ENCODE data around the gene TMEFF2. TPM values are rescaled to one million over a fixed set of nuclear protein-coding genes. Genes with fewer than 3 reads are reported as not detected.
A peak's percentile ranks its signal among the peaks of the same experiment; 100 is the strongest.

Gene TMEFF2
- total and polyA plus RNA-seq, 2 of the 4 experiments (the other 2 are of a cell fraction) = 1.3 to 3.0 TPM

DNA sequence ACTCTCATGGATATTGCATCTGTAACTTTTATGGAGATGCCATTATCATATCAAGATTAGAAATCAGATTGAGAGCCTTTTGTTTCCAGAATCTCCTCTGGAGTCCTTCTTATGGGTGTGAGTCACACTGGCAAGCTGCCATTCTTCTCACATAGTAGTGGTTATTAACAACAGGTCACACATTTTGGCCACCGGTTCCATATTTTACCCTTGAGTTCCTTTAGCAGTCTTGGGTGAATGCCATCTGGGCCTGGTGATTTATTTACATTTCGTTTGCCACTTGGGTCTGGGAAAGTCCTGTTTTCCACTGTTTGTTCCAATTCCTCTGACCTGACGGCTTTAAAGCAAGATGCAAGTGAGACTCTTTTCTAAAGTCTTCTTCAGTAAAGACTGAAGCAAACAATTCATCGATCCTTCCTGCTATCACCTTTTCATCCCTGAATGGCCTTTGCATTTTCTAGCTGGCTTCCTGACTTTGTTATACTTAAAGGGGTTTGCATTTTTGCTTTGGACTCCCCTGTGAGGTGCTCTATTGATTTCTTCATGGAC, 267.3 kb downstream of the TMEFF2 start:
- dilution Hi-C loops (cut with HindIII; ENCODE audit: low sequenced_read_pairs, unreplicated experiment) = no loop called here
- H3K9me1 ChIP-seq (ENCODE audit: insufficient read depth, low read length) = no peaks in the 10 kb centered on the region
- H3K4ac ChIP-seq (ENCODE audit: low read depth, low read length) = no peak overlapping the region
- WGBS, 2 experiments (ENCODE audit: extremely low coverage in 2 of 2, insufficient read length in 1 of 2) = no CpG with 5 or more reads among the region's 4 CpGs
- no peaks in the 10 kb centered on the region for H3K36me3 ChIP-seq (ENCODE audit: control insufficient read depth, insufficient read depth, low read length)
- no peak overlapping the region for H3K14ac ChIP-seq (replicated peaks; ENCODE audit: low read depth, low read length)
- TF ChIP-seq NFE2L2 (IDR thresholded peaks at IDR 0.05; ENCODE audit: low read depth, low read length) (no peak), MAZ (IDR thresholded peaks at IDR 0.05; ENCODE audit: borderline replicate concordance, low read depth, low read length) (no peak), MAFK (IDR thresholded peaks at IDR 0.05; ENCODE audit: low read depth, low read length) (no peak), FOS (IDR thresholded peaks at IDR 0.05; ENCODE audit: low read depth, low read length) (no peak), MXI1 (IDR thresholded peaks at IDR 0.05; ENCODE audit: borderline replicate concordance, low read depth, low read length) (no peak), POLR2A (IDR thresholded peaks at IDR 0.05; ENCODE audit: low read depth, low read length) (no peak), RAD21 (IDR thresholded peaks at IDR 0.05; ENCODE audit: low read length) (no peak), RCOR1 (IDR thresholded peaks at IDR 0.05; ENCODE audit: insufficient replicate concordance, low read length) (no peak), CEBPB (IDR thresholded peaks at IDR 0.05; ENCODE audit: low read depth, low read length) (no peak), BHLHE40 (IDR thresholded peaks at IDR 0.05; ENCODE audit: low read depth, low read length) (no peak), SMC3 (IDR thresholded peaks at IDR 0.05; ENCODE audit: low read depth, low read length) (no peak)
- TF ChIP-seq, protein P1, sequence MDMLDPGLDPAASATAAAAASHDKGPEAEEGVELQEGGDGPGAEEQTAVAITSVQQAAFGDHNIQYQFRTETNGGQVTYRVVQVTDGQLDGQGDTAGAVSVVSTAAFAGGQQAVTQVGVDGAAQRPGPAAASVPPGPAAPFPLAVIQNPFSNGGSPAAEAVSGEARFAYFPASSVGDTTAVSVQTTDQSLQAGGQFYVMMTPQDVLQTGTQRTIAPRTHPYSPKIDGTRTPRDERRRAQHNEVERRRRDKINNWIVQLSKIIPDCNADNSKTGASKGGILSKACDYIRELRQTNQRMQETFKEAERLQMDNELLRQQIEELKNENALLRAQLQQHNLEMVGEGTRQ (IDR thresholded peaks at IDR 0.05; ENCODE audit: low read depth, low read length) = no peak
- TF ChIP-seq, protein P2, sequence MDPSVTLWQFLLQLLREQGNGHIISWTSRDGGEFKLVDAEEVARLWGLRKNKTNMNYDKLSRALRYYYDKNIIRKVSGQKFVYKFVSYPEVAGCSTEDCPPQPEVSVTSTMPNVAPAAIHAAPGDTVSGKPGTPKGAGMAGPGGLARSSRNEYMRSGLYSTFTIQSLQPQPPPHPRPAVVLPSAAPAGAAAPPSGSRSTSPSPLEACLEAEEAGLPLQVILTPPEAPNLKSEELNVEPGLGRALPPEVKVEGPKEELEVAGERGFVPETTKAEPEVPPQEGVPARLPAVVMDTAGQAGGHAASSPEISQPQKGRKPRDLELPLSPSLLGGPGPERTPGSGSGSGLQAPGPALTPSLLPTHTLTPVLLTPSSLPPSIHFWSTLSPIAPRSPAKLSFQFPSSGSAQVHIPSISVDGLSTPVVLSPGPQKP (IDR thresholded peaks at IDR 0.05; ENCODE audit: borderline replicate concordance, low read depth, low read length) = no peak
- no peak overlapping the region for H3K9ac ChIP-seq (ENCODE audit: low read depth, low read length)
- in situ Hi-C loops (cut with MboI; ENCODE audit: low sequenced_read_pairs) = no loop called here
- no peaks in the 10 kb centered on the region for H3K79me1 ChIP-seq (ENCODE audit: low read depth in 1 of 2, low read length in 2 of 2)
- peaks cover 7% of the 10 kb centered on the region for H3K4me1 ChIP-seq (ENCODE audit: control insufficient read depth, insufficient read depth, low read length)
- H3K27ac ChIP-seq (ENCODE audit: insufficient read depth, low read length) = no peak overlapping the region
- ATAC-seq (ENCODE audit: low read depth) (peak; percentile 11; the same call in 1 of the 2 replicates), DNase-seq (peak; percentile 74)
- H3K18ac ChIP-seq (ENCODE audit: low read depth, low read length) = no peak overlapping the region
- H2AK9ac ChIP-seq (replicated peaks; ENCODE audit: low read depth, low read length, poor library complexity) = no peak overlapping the region
- no peak overlapping the region for H2AK5ac ChIP-seq (ENCODE audit: low read depth, low read length)
- no peak overlapping the region for H2BK20ac ChIP-seq (ENCODE audit: low read depth, low read length)
- no peaks in the 10 kb centered on the region for H3K27me3 ChIP-seq (ENCODE audit: control insufficient read depth, insufficient read depth, low read length)
- CTCF ChIA-PET = interaction anchor here (0.5 to 1.2 kb wide), 2 partner anchors 147 to 235 kb away, joined by 5 to 6 read pairs; no protein-coding TSS in a partner anchor
- H4K5ac ChIP-seq (ENCODE audit: low read depth, low read length) = no peak overlapping the region
- H2AFZ ChIP-seq (replicated peaks; ENCODE audit: low read length, poor library complexity) = no peak overlapping the region
- no peak overlapping the region for H2BK15ac ChIP-seq (ENCODE audit: low read depth, low read length)
- no peak overlapping the region for H3K23ac ChIP-seq (ENCODE audit: low read depth, low read length)
- H4K8ac ChIP-seq (ENCODE audit: low read depth in 2 of 2, low read length in 2 of 2) = no peak overlapping the region
- peak overlapping the region; percentile 22; the same call in 1 of the 2 replicates for H3K4me2 ChIP-seq (ENCODE audit: low read depth, low read length)
- H4K20me1 ChIP-seq (ENCODE audit: insufficient read depth, low read length) = no peaks in the 10 kb centered on the region
- intact Hi-C loops (cut with micrococcal nuclease) = no loop called here
- no peak overlapping the region for H4K91ac ChIP-seq (ENCODE audit: insufficient read depth, low read depth, low read length)
- POLR2A ChIA-PET (ENCODE audit: unreplicated experiment) = interaction anchor here (0.8 kb wide), 1 partner anchor 13 kb away, joined by 4 read pairs; no protein-coding TSS in a partner anchor
- no peak overlapping the region for H3K56ac ChIP-seq (ENCODE audit: extremely low read depth, insufficient read depth, low read length)
- no TSS peak for BruUV-seq (replicated peaks)
- no peak overlapping the region for H3K4me3 ChIP-seq (ENCODE audit: insufficient read depth, low read depth, low read length)
- H2BK120ac ChIP-seq (ENCODE audit: low read depth, low read length) = no peak overlapping the region
- H3K9me3 ChIP-seq (ENCODE audit: control insufficient read depth, insufficient read depth, low read length) = no peaks in the 10 kb centered on the region
- no peak overlapping the region for H2BK5ac ChIP-seq (ENCODE audit: low read depth, low read length, poor library complexity, severe bottlenecking)

Measured in IMR-90 (cell line).